ENCODE results near the gene IGFBP1. TPM values are rescaled to one million over a fixed set of nuclear protein-coding genes. Genes with fewer than 3 reads are reported as not detected.

Gene IGFBP1
- total and polyA plus RNA-seq, 2 of the 13 experiments (the other 11 are each of a cell fraction or from before 2014, with no cell fraction given): 5.4 to 885 TPM

DNA sequence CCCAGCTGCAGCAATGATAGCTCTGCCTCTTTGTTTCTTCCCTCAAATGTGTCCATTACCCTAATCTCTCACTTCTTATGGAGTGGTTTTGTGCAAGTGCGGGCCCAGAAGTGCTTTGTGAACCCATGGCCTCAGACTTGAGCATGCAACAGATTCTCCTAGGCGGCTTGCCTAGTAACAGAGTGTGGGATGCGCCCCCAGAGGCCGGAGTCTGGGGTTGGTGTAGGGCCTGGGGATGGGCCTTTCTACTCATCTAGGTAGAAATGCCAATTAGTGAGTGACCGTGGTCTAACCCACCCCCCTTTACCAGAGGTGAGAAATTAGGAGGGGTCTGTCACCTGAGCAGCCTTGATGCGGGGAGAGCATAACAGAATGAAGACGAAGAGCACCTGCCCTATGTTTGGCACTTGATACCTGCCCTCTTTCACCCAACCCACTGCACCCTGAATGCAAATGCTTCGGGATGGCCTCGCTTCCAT, 7.0 kb upstream of the IGFBP1 start (continued):
- TF ChIP-seq, protein P1, sequence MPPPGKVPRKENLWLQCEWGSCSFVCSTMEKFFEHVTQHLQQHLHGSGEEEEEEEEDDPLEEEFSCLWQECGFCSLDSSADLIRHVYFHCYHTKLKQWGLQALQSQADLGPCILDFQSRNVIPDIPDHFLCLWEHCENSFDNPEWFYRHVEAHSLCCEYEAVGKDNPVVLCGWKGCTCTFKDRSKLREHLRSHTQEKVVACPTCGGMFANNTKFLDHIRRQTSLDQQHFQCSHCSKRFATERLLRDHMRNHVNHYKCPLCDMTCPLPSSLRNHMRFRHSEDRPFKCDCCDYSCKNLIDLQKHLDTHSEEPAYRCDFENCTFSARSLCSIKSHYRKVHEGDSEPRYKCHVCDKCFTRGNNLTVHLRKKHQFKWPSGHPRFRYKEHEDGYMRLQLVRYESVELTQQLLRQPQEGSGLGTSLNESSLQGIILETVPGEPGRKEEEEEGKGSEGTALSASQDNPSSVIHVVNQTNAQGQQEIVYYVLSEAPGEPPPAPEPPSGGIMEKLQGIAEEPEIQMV (CRISPR knock-in tag; IDR thresholded peaks at IDR 0.05; ENCODE audit: low read depth): 0 out of 2 replicates have a peak, but pooled peaks have one; percentile 4
- TF ChIP-seq ZNF501 (CRISPR knock-in tag; IDR thresholded peaks at IDR 0.05): 0 out of 2 replicates have a peak, but pooled peaks have one; percentile 77
- TF ChIP-seq HNRNPL (IDR thresholded peaks at IDR 0.05; ENCODE audit: low read depth, low read length): 0 out of 2 replicates have a peak, but pooled peaks have one; percentile 19
- TF ChIP-seq YY1 (IDR thresholded peaks at IDR 0.05; ENCODE audit: insufficient read depth, insufficient replicate concordance, low read depth, low read length): no peak
- no peak for TF ChIP-seq BHLHE40 (IDR thresholded peaks at IDR 0.05; ENCODE audit: low read length)
- TF ChIP-seq RFX5 (IDR thresholded peaks at IDR 0.05; ENCODE audit: low read depth, low read length): 0 out of 2 replicates have a peak, but pooled peaks have one; percentile 16
- TF ChIP-seq AGO1 (IDR thresholded peaks at IDR 0.05; ENCODE audit: low read depth, low read length, poor library complexity, severe bottlenecking): no peak
- no peak for TF ChIP-seq NFIB (CRISPR knock-in tag; IDR thresholded peaks at IDR 0.05; ENCODE audit: borderline replicate concordance)
- TF ChIP-seq ZNF572 (CRISPR knock-in tag; IDR thresholded peaks at IDR 0.05): 0 out of 2 replicates have a peak, but pooled peaks have one; percentile 32
- TF ChIP-seq ZSCAN5A (CRISPR knock-in tag; IDR thresholded peaks at IDR 0.05; ENCODE audit: borderline replicate concordance): no peak
- no peak; the same call in 1 of the 2 replicates for TF ChIP-seq BORCS8-MEF2B (CRISPR knock-in tag; IDR thresholded peaks at IDR 0.05)
- TF ChIP-seq ZNF619 (CRISPR knock-in tag; IDR thresholded peaks at IDR 0.05): no peak
- no peak for TF ChIP-seq PCBP2 (optimal IDR thresholded peaks at IDR 0.05; ENCODE audit: low read depth, low read length, poor library complexity, severe bottlenecking)
- TF ChIP-seq, protein P2, sequence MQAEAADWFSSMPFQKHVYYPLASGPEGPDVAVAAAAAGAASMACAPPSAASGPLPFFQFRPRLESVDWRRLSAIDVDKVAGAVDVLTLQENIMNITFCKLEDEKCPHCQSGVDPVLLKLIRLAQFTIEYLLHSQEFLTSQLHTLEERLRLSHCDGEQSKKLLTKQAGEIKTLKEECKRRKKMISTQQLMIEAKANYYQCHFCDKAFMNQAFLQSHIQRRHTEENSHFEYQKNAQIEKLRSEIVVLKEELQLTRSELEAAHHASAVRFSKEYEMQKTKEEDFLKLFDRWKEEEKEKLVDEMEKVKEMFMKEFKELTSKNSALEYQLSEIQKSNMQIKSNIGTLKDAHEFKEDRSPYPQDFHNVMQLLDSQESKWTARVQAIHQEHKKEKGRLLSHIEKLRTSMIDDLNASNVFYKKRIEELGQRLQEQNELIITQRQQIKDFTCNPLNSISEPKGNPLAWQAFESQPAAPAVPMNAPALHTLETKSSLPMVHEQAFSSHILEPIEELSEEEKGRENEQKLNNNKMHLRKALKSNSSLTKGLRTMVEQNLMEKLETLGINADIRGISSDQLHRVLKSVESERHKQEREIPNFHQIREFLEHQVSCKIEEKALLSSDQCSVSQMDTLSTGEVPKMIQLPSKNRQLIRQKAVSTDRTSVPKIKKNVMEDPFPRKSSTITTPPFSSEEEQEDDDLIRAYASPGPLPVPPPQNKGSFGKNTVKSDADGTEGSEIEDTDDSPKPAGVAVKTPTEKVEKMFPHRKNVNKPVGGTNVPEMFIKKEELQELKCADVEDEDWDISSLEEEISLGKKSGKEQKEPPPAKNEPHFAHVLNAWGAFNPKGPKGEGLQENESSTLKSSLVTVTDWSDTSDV (CRISPR knock-in tag; IDR thresholded peaks at IDR 0.05): no peak
- TF ChIP-seq, protein P3, sequence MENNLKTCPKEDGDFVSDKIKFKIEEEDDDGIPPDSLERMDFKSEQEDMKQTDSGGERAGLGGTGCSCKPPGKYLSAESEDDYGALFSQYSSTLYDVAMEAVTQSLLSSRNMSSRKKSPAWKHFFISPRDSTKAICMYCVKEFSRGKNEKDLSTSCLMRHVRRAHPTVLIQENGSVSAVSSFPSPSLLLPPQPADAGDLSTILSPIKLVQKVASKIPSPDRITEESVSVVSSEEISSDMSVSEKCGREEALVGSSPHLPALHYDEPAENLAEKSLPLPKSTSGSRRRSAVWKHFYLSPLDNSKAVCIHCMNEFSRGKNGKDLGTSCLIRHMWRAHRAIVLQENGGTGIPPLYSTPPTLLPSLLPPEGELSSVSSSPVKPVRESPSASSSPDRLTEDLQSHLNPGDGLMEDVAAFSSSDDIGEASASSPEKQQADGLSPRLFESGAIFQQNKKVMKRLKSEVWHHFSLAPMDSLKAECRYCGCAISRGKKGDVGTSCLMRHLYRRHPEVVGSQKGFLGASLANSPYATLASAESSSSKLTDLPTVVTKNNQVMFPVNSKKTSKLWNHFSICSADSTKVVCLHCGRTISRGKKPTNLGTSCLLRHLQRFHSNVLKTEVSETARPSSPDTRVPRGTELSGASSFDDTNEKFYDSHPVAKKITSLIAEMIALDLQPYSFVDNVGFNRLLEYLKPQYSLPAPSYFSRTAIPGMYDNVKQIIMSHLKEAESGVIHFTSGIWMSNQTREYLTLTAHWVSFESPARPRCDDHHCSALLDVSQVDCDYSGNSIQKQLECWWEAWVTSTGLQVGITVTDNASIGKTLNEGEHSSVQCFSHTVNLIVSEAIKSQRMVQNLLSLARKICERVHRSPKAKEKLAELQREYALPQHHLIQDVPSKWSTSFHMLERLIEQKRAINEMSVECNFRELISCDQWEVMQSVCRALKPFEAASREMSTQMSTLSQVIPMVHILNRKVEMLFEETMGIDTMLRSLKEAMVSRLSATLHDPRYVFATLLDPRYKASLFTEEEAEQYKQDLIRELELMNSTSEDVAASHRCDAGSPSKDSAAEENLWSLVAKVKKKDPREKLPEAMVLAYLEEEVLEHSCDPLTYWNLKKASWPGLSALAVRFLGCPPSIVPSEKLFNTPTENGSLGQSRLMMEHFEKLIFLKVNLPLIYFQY (CRISPR knock-in tag; IDR thresholded peaks at IDR 0.05; ENCODE audit: borderline replicate concordance): 0 out of 2 replicates have a peak, but pooled peaks have one; percentile 4
- no peak for TF ChIP-seq TARDBP (CRISPR knock-in tag; IDR thresholded peaks at IDR 0.05)
- peak; percentile 20; the same call in 1 of the 2 replicates for TF ChIP-seq ZNF234 (CRISPR knock-in tag; conservative IDR thresholded peaks at IDR 0.05)
- TF ChIP-seq, protein P4, sequence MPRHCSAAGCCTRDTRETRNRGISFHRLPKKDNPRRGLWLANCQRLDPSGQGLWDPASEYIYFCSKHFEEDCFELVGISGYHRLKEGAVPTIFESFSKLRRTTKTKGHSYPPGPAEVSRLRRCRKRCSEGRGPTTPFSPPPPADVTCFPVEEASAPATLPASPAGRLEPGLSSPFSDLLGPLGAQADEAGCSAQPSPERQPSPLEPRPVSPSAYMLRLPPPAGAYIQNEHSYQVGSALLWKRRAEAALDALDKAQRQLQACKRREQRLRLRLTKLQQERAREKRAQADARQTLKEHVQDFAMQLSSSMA (CRISPR knock-in tag; IDR thresholded peaks at IDR 0.05): no peak

Measured in HepG2 (cell line).